BLaER1 (cell line): ENCODE data around the gene ENKD1.

ENCODE experiments used
- H3K27ac ChIP-seq: shearing (Covaris generic); formaldehyde crosslinking; 2 replicates; pipeline ENCODE4 v1.8.1; 2022
- H3K27me3 ChIP-seq: shearing (Covaris generic); formaldehyde crosslinking; 2 replicates; pipeline ENCODE4 v1.8.1; 2022
- H3K36me3 ChIP-seq: shearing (Covaris generic); formaldehyde crosslinking; 2 replicates; pipeline ENCODE4 v1.8.1; 2022
- H3K4me1 ChIP-seq: shearing (Covaris generic); formaldehyde crosslinking; 2 replicates; pipeline ENCODE4 v1.8.1; 2022
- H3K4me2 ChIP-seq: shearing (Covaris generic); formaldehyde crosslinking; 2 replicates; pipeline ENCODE4 v1.8.1; 2022
- H3K4me3 ChIP-seq: shearing (Covaris generic); formaldehyde crosslinking; 2 replicates; pipeline ENCODE4 v1.8.1; 2022
- H3K9ac ChIP-seq: shearing (Covaris generic); formaldehyde crosslinking; 2 replicates; pipeline ENCODE4 v1.8.1; 2022
- H3K9me3 ChIP-seq: shearing (Covaris generic); formaldehyde crosslinking; 2 replicates; pipeline ENCODE4 v1.8.1; 2022
- H4K20me1 ChIP-seq: shearing (Covaris generic); formaldehyde crosslinking; 2 replicates; pipeline ENCODE4 v1.8.1; 2022
- Cebpa-rat ChIP-seq: shearing (Covaris generic); IDR thresholded peaks from 2 replicates; pipeline ENCODE4 v1.8.1; 2022

The ENKD1 gene

GRCh38 chr16:67653128-67653788, 13.3 kb downstream of the ENKD1 start:
- H3K4me1 ChIP-seq: peaks cover under 1% of the 10 kb centered on the region; the same call in 1 of the 2 replicates
- H3K27ac ChIP-seq: no peak overlapping the region
- H3K4me3 ChIP-seq: no peak overlapping the region
- no peak overlapping the region for H3K9ac ChIP-seq
- no peak overlapping the region for H3K4me2 ChIP-seq
- H3K9me3 ChIP-seq: no peaks in the 10 kb centered on the region
- peaks cover 38% of the 10 kb centered on the region for H4K20me1 ChIP-seq
- H3K27me3 ChIP-seq: no peaks in the 10 kb centered on the region
- no peak for TF ChIP-seq Cebpa-rat
- H3K36me3 ChIP-seq: peaks cover 96% of the 10 kb centered on the region

- Histone ChIP-seq H3K4me2 (no peak overlapping the region), H3K4me1 (no peaks in the 10 kb centered on the region), H3K9me3 (no peaks in the 10 kb centered on the region), H3K4me3 (no peak overlapping the region), H3K36me3 (peaks cover 96% of the 10 kb centered on the region), H4K20me1 (peaks cover 32% of the 10 kb centered on the region), H3K27me3 (no peaks in the 10 kb centered on the region), H3K9ac (no peak overlapping the region), H3K27ac (no peak overlapping the region)
- TF ChIP-seq Cebpa-rat: no peak
Measured at GRCh38 chr16:67652578-67653127, 13.9 kb downstream of the ENKD1 start.

GRCh38 chr16:67651847-67652246, 14.7 kb downstream of the ENKD1 start:
- H4K20me1 ChIP-seq: peaks cover 24% of the 10 kb centered on the region
- no peak overlapping the region for H3K9ac ChIP-seq
- no peak overlapping the region for H3K4me2 ChIP-seq
- H3K4me1 ChIP-seq: peaks cover 1% of the 10 kb centered on the region; the same call in 1 of the 2 replicates
- no peaks in the 10 kb centered on the region for H3K9me3 ChIP-seq
- no peaks in the 10 kb centered on the region for H3K27me3 ChIP-seq
- TF ChIP-seq Cebpa-rat: no peak
- H3K4me3 ChIP-seq: no peak overlapping the region
- H3K36me3 ChIP-seq: peaks cover 94% of the 10 kb centered on the region
- no peak overlapping the region for H3K27ac ChIP-seq

- no peak overlapping the region for H3K9ac ChIP-seq
- H3K4me3 ChIP-seq: no peak overlapping the region
- H3K27ac ChIP-seq: no peak overlapping the region
- H3K4me1 ChIP-seq: peaks cover 9% of the 10 kb centered on the region
- no peak overlapping the region for H3K4me2 ChIP-seq
- peaks cover 17% of the 10 kb centered on the region; the same call in 1 of the 2 replicates for H4K20me1 ChIP-seq
- no peaks in the 10 kb centered on the region for H3K9me3 ChIP-seq
- TF ChIP-seq Cebpa-rat: no peak
- peaks cover 94% of the 10 kb centered on the region for H3K36me3 ChIP-seq
- H3K27me3 ChIP-seq: no peaks in the 10 kb centered on the region
Measured at GRCh38 chr16:67651039-67651438, 15.5 kb downstream of the ENKD1 start.

GRCh38 chr16:67650023-67650422, 16.5 kb downstream of the ENKD1 start:
- Histone ChIP-seq H3K27me3 (no peaks in the 10 kb centered on the region), H3K36me3 (peaks cover 85% of the 10 kb centered on the region), H3K9me3 (no peaks in the 10 kb centered on the region), H3K4me3 (no peak overlapping the region), H3K27ac (no peak overlapping the region), H3K4me2 (no peak overlapping the region), H3K9ac (no peak overlapping the region), H3K4me1 (peaks cover 19% of the 10 kb centered on the region), H4K20me1 (peaks cover 7% of the 10 kb centered on the region; the same call in 1 of the 2 replicates)
- TF ChIP-seq Cebpa-rat: no peak

GRCh38 chr16:67649494-67649931, 17.0 kb downstream of the ENKD1 start:
- Histone ChIP-seq H3K4me3 (no peak overlapping the region), H3K36me3 (peaks cover 80% of the 10 kb centered on the region), H3K9ac (no peak overlapping the region), H3K4me1 (peaks cover 21% of the 10 kb centered on the region), H3K9me3 (no peaks in the 10 kb centered on the region), H3K4me2 (no peak overlapping the region), H3K27me3 (no peaks in the 10 kb centered on the region), H4K20me1 (peaks cover 2% of the 10 kb centered on the region; the same call in 1 of the 2 replicates), H3K27ac (no peak overlapping the region)
- TF ChIP-seq Cebpa-rat: no peak

- Histone ChIP-seq H3K9me3 (no peaks in the 10 kb centered on the region), H3K27ac (no peak overlapping the region), H3K36me3 (peaks cover 74% of the 10 kb centered on the region), H3K27me3 (no peaks in the 10 kb centered on the region), H3K4me1 (peaks cover 27% of the 10 kb centered on the region), H3K4me2 (no peak overlapping the region), H3K4me3 (no peak overlapping the region), H3K9ac (no peak overlapping the region), H4K20me1 (no peaks in the 10 kb centered on the region)
- TF ChIP-seq Cebpa-rat: no peak
Measured at GRCh38 chr16:67648764-67649407, 17.7 kb downstream of the ENKD1 start.

GRCh38 chr16:67648088-67648763, 18.3 kb downstream of the ENKD1 start:
- Histone ChIP-seq H3K27ac (no peak overlapping the region), H4K20me1 (no peaks in the 10 kb centered on the region), H3K4me3 (no peak overlapping the region), H3K4me2 (no peak overlapping the region), H3K4me1 (peaks cover 31% of the 10 kb centered on the region), H3K9me3 (no peaks in the 10 kb centered on the region), H3K36me3 (peaks cover 69% of the 10 kb centered on the region), H3K27me3 (no peaks in the 10 kb centered on the region), H3K9ac (no peak overlapping the region)
- no peak for TF ChIP-seq Cebpa-rat

- H3K4me2 ChIP-seq: no peak overlapping the region
- H3K27ac ChIP-seq: no peak overlapping the region
- H3K9me3 ChIP-seq: no peaks in the 10 kb centered on the region
- H3K4me3 ChIP-seq: no peak overlapping the region
- H3K9ac ChIP-seq: no peak overlapping the region
- peaks cover 65% of the 10 kb centered on the region for H3K36me3 ChIP-seq
- H4K20me1 ChIP-seq: no peaks in the 10 kb centered on the region
- no peak for TF ChIP-seq Cebpa-rat
- no peaks in the 10 kb centered on the region for H3K27me3 ChIP-seq
- H3K4me1 ChIP-seq: peaks cover 31% of the 10 kb centered on the region
Measured at GRCh38 chr16:67647681-67648080, 18.9 kb downstream of the ENKD1 start.
